ENCODE measurements around the gene CALN1.

GRCh38 chr7:72446131-72446530 is 34.0 kb upstream of the CALN1 start:
- TF ChIP-seq POLR2AphosphoS5 (IDR thresholded peaks at IDR 0.05; ENCODE audit: low read depth, low read length) (no peak), CTCF (IDR thresholded peaks at IDR 0.05) (no peak), SIN3A (IDR thresholded peaks at IDR 0.05; ENCODE audit: borderline replicate concordance, insufficient read depth, low read depth, low read length) (no peak), REST (IDR thresholded peaks at IDR 0.05; ENCODE audit: insufficient read depth in 1 of 2, low read depth in 2 of 2, low read length in 1 of 2) (no peak), TCF7L2 (IDR thresholded peaks at IDR 0.05; ENCODE audit: low read depth, low read length) (no peak)

All from Panc1 (cell line).